ENCODE results near the gene KCNH3. TPM values are rescaled to one million over a fixed set of nuclear protein-coding genes. Genes with fewer than 3 reads are reported as not detected.

Gene KCNH3
- total RNA-seq, result 1 to 10 TPM; 2.4 to 3.3 TPM

- DNase-seq (peak; percentile 90), ATAC-seq (peak; percentile 82)
- Mint-ChIP-seq H3K36me3 (ENCODE audit: low read depth) (no peaks in the 10 kb centered on the region), H3K4me1 (peaks cover 4% of the 10 kb centered on the region), H3K27me3 (peaks cover 17% of the 10 kb centered on the region), H3K27ac (no peak within 1 kb of the TSS), H3K4me3 (peak within 1 kb of the TSS; percentile 55), H3K9me3 (ENCODE audit: low read depth) (no peaks in the 10 kb centered on the region)
- CTCF ChIA-PET, result interaction anchor here (0.7 to 1.4 kb wide), 5 partner anchors 12 to 191 kb away, joined by 3 to 4 read pairs (median 3); no protein-coding TSS in a partner anchor
- intact Hi-C loops (cut with DNase I, micrococcal nuclease), result loop anchor here in 1 of 2 experiments (1.0 kb wide), 1 partner anchor 85 kb away; the partner anchor contains the start of gene PRPF40B
- POLR2A ChIA-PET, result interaction anchor here (0.6 kb wide), 2 partner anchors 10 to 87 kb away, joined by 3 read pairs; no protein-coding TSS in a partner anchor
These were observed at the start of gene KCNH3 for GRCh38 chr12:49538510-49539403. TSS of gene KCNH3 (plus strand) at chr12:49539030. CDS start at chr12:49539417, 387 bp downstream.

- no peak overlapping the region for H3K4me3 Mint-ChIP-seq
- no peaks in the 10 kb centered on the region for H3K9me3 Mint-ChIP-seq (ENCODE audit: low read depth)
- no peaks in the 10 kb centered on the region for H3K27me3 Mint-ChIP-seq
- ChIA-PET CTCF (interaction anchor here (0.8 kb wide), 1 partner anchor 291 kb away, joined by 3 read pairs; no protein-coding TSS in a partner anchor), POLR2A (no interaction called here)
- no peaks in the 10 kb centered on the region for H3K4me1 Mint-ChIP-seq
- no peak overlapping the region for H3K27ac Mint-ChIP-seq
- peaks cover 7% of the 10 kb centered on the region for H3K36me3 Mint-ChIP-seq (ENCODE audit: low read depth)
- intact Hi-C loops (cut with DNase I, micrococcal nuclease), result no loop called here
- DNase-seq, result no peak
- ATAC-seq, result no peak
These were observed 49.7 kb upstream of the KCNH3 start for GRCh38 chr12:49489154-49489553.

DNA sequence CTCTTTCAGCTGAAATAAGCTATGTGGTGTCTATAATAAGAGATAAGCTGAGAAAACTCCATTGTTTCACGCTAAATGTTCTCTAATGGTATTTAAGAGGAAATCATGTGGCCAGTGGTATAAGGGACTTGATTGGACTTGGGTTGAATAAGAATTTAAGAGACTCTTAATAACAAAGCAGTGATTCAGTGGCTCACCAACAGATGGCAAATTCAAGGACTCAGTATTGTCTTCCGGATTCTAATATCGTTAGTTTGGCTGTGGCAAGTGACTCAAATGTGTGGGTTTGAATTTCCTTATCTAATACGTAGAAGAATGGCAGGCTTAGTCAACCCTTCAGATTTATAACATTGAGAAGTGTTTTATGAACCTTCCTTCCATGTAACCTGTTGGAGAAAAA, 49.1 kb upstream of the KCNH3 start:
- H3K9me3 Mint-ChIP-seq (ENCODE audit: low read depth), result no peaks in the 10 kb centered on the region
- ChIA-PET POLR2A (no interaction called here), CTCF (interaction anchor here (0.5 to 1.4 kb wide), 7 partner anchors 18 to 291 kb away, joined by 3 to 4 read pairs (median 3); no protein-coding TSS in a partner anchor)
- intact Hi-C loops (cut with DNase I, micrococcal nuclease), result no loop called here
- H3K27me3 Mint-ChIP-seq, result no peaks in the 10 kb centered on the region
- no peak for ATAC-seq
- peaks cover 7% of the 10 kb centered on the region for H3K36me3 Mint-ChIP-seq (ENCODE audit: low read depth)
- no peak overlapping the region for H3K4me3 Mint-ChIP-seq
- no peak for DNase-seq
- no peaks in the 10 kb centered on the region for H3K4me1 Mint-ChIP-seq
- no peak overlapping the region for H3K27ac Mint-ChIP-seq

- ChIA-PET POLR2A (no interaction called here), CTCF (interaction anchor here (0.5 to 1.0 kb wide), 3 partner anchors 17 to 504 kb away, joined by 3 to 4 read pairs (median 3); no protein-coding TSS in a partner anchor)
- ATAC-seq, result no peak
These were observed 47.0 kb upstream of the KCNH3 start for GRCh38 chr12:49491823-49492222.

GRCh38 chr12:49493900-49494299, 44.9 kb upstream of the KCNH3 start:
- peaks cover 6% of the 10 kb centered on the region for H3K36me3 Mint-ChIP-seq (ENCODE audit: low read depth)
- no peak for ATAC-seq
- DNase-seq, result no peak
- POLR2A ChIA-PET, result interaction anchor here (0.6 kb wide), 1 partner anchor 143 kb away, joined by 4 read pairs; no protein-coding TSS in a partner anchor
- no peaks in the 10 kb centered on the region for H3K9me3 Mint-ChIP-seq (ENCODE audit: low read depth)
- H3K27ac Mint-ChIP-seq, result no peak overlapping the region
- intact Hi-C loops (cut with DNase I, micrococcal nuclease), result no loop called here
- no peaks in the 10 kb centered on the region for H3K4me1 Mint-ChIP-seq
- H3K4me3 Mint-ChIP-seq, result no peak overlapping the region
- no peaks in the 10 kb centered on the region for H3K27me3 Mint-ChIP-seq
- CTCF ChIA-PET, result interaction anchor here (0.9 to 1.4 kb wide), 4 partner anchors 9 to 135 kb away, joined by 3 to 5 read pairs (median 4); no protein-coding TSS in a partner anchor

More at GRCh38 chr12:49491823-49492222, 47.0 kb upstream of the KCNH3 start:
- H3K9me3 Mint-ChIP-seq (ENCODE audit: low read depth), result no peaks in the 10 kb centered on the region
- H3K4me3 Mint-ChIP-seq, result no peak overlapping the region
- no peaks in the 10 kb centered on the region for H3K27me3 Mint-ChIP-seq
- peaks cover 6% of the 10 kb centered on the region for H3K36me3 Mint-ChIP-seq (ENCODE audit: low read depth)
- intact Hi-C loops (cut with DNase I, micrococcal nuclease), result no loop called here
- H3K4me1 Mint-ChIP-seq, result no peaks in the 10 kb centered on the region
- no peak overlapping the region for H3K27ac Mint-ChIP-seq
- no peak for DNase-seq

DNA sequence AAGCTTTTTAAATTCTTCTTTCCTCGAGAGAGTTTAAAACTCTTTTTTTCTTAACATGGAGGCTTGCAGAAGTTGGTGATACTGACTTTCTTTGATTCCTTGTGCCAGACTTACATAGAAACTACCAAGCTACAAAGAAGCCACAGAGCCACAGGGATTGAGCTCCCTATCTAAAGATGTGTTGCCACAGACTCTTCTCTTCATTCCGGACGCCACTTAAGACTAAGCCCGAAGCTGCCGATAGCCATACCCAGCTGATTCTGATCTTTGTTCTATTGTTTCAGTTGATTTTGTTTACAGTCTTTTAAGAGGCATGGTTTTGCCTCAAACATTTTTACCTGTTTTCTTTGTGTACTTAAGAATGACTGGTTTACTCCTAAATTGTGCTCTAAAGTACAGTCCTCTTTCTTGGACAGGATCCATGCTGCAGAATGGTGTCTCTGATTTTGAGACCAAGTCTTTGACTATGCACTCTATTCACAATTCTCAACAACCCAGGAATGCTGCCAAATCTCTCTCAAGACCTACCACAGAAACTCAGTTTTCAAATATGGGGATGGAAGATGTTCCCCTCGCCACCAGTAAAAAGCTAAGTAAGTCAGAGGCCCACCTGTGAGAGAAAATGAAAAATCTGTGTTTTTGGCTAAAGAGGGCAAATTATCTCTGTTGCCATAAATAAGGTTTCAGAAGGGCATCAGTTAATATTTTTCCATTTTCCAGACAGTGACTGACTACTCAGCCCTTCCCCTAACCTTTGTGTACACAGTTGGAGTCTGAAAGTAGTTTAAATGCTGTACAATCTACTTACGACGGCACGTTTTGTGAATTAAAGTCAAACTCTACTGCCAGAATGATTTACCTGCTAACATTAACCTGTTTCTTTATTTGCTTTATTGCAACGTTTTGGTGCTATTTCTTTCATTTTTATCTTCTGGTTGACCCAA, 42.1 kb upstream of the KCNH3 start:
- no peak overlapping the region for H3K27ac Mint-ChIP-seq
- POLR2A ChIA-PET, result no interaction called here
- CTCF ChIA-PET, result interaction anchor here (0.6 to 7.5 kb wide), 4 partner anchors 9 to 149 kb away, joined by 3 to 54 read pairs (median 4); no protein-coding TSS in a partner anchor
- no peak overlapping the region for H3K4me3 Mint-ChIP-seq
- H3K9me3 Mint-ChIP-seq (ENCODE audit: low read depth), result no peaks in the 10 kb centered on the region
- H3K27me3 Mint-ChIP-seq, result no peaks in the 10 kb centered on the region
- peaks cover 4% of the 10 kb centered on the region for H3K4me1 Mint-ChIP-seq
- no peak for DNase-seq
- no peak for ATAC-seq
- intact Hi-C loops (cut with DNase I, micrococcal nuclease), result no loop called here
- peaks cover 5% of the 10 kb centered on the region for H3K36me3 Mint-ChIP-seq (ENCODE audit: low read depth)

GRCh38 chr12:49501895-49502294, 36.9 kb upstream of the KCNH3 start:
- Mint-ChIP-seq H3K4me1 (peaks cover 12% of the 10 kb centered on the region), H3K36me3 (ENCODE audit: low read depth) (peaks cover 3% of the 10 kb centered on the region), H3K27ac (no peak overlapping the region), H3K9me3 (ENCODE audit: low read depth) (no peaks in the 10 kb centered on the region), H3K27me3 (no peaks in the 10 kb centered on the region), H3K4me3 (no peak overlapping the region)
- no peak for ATAC-seq
- POLR2A ChIA-PET, result no interaction called here
- no peak for DNase-seq
- CTCF ChIA-PET, result interaction anchor here (1.0 to 7.5 kb wide), 3 partner anchors 11 to 143 kb away, joined by 3 to 54 read pairs (median 14); no protein-coding TSS in a partner anchor
- intact Hi-C loops (cut with DNase I, micrococcal nuclease), result no loop called here

DNA sequence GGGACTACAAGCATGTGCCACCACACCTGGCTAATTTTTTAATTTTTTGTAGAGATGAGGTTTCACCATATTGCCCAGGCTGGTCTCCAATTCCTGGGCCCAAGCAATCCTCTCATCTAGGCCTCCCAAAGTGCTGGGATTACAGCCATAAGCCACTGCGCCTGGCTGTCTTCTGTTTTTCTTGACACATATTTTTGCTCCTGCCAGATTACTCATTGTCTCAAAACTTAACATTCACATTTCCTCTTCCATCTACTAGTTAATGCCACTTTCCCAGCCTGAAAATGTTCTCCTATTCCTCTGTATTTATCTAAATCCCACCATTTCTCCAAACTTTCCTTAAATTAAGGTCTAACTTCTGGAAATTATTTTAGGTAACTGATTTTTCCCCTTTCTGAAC, 36.2 kb upstream of the KCNH3 start:
- Mint-ChIP-seq H3K27me3 (no peaks in the 10 kb centered on the region), H3K4me3 (no peak overlapping the region), H3K9me3 (ENCODE audit: low read depth) (no peaks in the 10 kb centered on the region), H3K4me1 (peaks cover 12% of the 10 kb centered on the region), H3K27ac (no peak overlapping the region), H3K36me3 (ENCODE audit: low read depth) (peaks cover 3% of the 10 kb centered on the region)
- POLR2A ChIA-PET, result no interaction called here
- intact Hi-C loops (cut with DNase I, micrococcal nuclease), result no loop called here
- DNase-seq (no peak), ATAC-seq (no peak)
- CTCF ChIA-PET, result interaction anchor here (1.0 to 5.0 kb wide), 3 partner anchors 8 to 145 kb away, joined by 4 to 43 read pairs (median 5); no protein-coding TSS in a partner anchor

DNA sequence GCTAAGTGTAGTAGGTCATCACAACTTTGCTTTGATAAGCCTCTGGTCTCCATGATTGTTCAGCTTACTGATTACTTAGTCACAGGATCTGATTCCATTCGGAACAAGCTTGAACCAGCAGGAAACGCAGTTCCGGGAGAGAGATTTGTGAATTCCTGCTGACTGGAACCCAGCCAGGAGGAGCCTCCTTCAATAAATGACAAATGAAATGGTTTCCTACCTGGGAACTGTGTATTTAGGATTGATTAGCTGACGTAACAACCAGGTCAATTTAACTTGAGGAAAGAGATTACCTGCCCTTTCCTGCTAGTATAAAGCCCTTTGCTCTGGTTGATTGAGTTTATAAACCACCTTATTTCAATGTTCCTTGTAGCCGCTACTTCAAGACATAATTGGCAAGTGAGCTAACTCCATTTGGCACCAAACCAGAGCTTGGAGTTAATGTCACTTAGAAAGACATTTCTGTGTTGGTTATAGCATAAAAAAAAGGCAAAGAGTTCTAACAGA, 35.1 kb upstream of the KCNH3 start:
- Mint-ChIP-seq H3K4me1 (peaks cover 12% of the 10 kb centered on the region), H3K36me3 (ENCODE audit: low read depth) (peaks cover 3% of the 10 kb centered on the region), H3K4me3 (no peak overlapping the region), H3K9me3 (ENCODE audit: low read depth) (no peaks in the 10 kb centered on the region), H3K27me3 (no peaks in the 10 kb centered on the region), H3K27ac (no peak overlapping the region)
- ATAC-seq (no peak), DNase-seq (no peak)
- intact Hi-C loops (cut with DNase I, micrococcal nuclease), result no loop called here
- ChIA-PET CTCF (interaction anchor here (0.8 to 5.0 kb wide), 8 partner anchors 9 to 504 kb away, joined by 3 to 43 read pairs (median 4); no protein-coding TSS in a partner anchor), POLR2A (no interaction called here)

DNA sequence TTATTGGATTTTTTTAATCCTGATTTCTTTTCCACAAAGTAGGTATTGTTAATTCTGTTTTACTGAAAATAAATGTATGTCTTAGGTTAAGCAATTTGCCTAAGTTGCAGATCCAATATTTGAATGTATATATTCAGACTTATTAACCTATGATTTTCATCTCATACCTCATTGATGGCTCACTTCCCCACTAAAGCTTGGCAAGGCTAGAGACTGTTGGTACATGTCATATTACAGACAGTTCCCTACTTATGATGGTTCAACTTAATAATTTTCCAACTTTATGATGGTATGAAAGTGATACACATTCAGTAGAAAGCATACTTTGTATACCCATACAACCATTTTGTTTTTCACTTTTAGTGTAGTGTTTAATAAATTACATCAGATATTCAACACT, 33.2 kb upstream of the KCNH3 start:
- ChIA-PET POLR2A (interaction anchor here (0.6 kb wide), 1 partner anchor 32 kb away, joined by 4 read pairs; no protein-coding TSS in a partner anchor), CTCF (interaction anchor here (0.6 to 5.0 kb wide), 6 partner anchors 9 to 155 kb away, joined by 3 to 43 read pairs (median 4); no protein-coding TSS in a partner anchor)
- Mint-ChIP-seq H3K4me1 (peaks cover 12% of the 10 kb centered on the region), H3K36me3 (ENCODE audit: low read depth) (peaks cover 3% of the 10 kb centered on the region), H3K27me3 (no peaks in the 10 kb centered on the region), H3K9me3 (ENCODE audit: low read depth) (no peaks in the 10 kb centered on the region), H3K4me3 (no peak overlapping the region), H3K27ac (no peak overlapping the region)
- ATAC-seq, result no peak
- intact Hi-C loops (cut with DNase I, micrococcal nuclease), result no loop called here
- DNase-seq, result no peak

All from activated CD4-positive, alpha-beta T cell treated with anti-CD3 and anti-CD28 coated beads for 36 hours (primary cell).